AG08396 (cell line): ENCODE data around the gene RAI1.

ENCODE experiments used
- DNase-seq: peaks from one replicate; pipeline ENCODE4 v3.0.0; 2012; ENCODE audit warnings: low spot score, mixed read lengths

The RAI1 gene

GRCh38 chr17:17830740-17831207 lies 149.5 kb downstream of the RAI1 start:
- DNase-seq, result no peak

GRCh38 chr17:17831208-17832031 lies 150.2 kb downstream of the RAI1 start:
- DNase-seq, result peak; percentile 39

GRCh38 chr17:17832032-17832363 lies 150.7 kb downstream of the RAI1 start:
- DNase-seq, result no peak

- no peak for DNase-seq
These were observed 152.6 kb downstream of the RAI1 start for GRCh38 chr17:17833658-17834357.

- no peak for DNase-seq
These were observed 153.7 kb downstream of the RAI1 start for GRCh38 chr17:17834974-17835373.

- DNase-seq, result no peak
These were observed 154.4 kb downstream of the RAI1 start for GRCh38 chr17:17835415-17836249.

- peak; percentile 97 for DNase-seq
These were observed 155.1 kb downstream of the RAI1 start for GRCh38 chr17:17836250-17836817.

GRCh38 chr17:17836818-17837379 lies 155.6 kb downstream of the RAI1 start, which contains the start of gene SREBF1:
SREBF1 (minus strand) TSS chr17:17836986; CDS start chr17:17836817, 169 bp downstream.
- DNase-seq, result peak; percentile 78

- peak; percentile 67 for DNase-seq
These were observed 156.1 kb downstream of the RAI1 start for GRCh38 chr17:17837380-17837821.

- DNase-seq, result peak; percentile 44
These were observed 157.0 kb downstream of the RAI1 start for GRCh38 chr17:17837966-17838962.

GRCh38 chr17:17839791-17840707 lies 158.8 kb downstream of the RAI1 start:
- peak; percentile 96 for DNase-seq

- DNase-seq, result peak; percentile 43
These were observed 159.7 kb downstream of the RAI1 start for GRCh38 chr17:17840751-17841591.

GRCh38 chr17:17841601-17842025 lies 160.4 kb downstream of the RAI1 start:
- DNase-seq, result peak; percentile 15

GRCh38 chr17:17842111-17842876 lies 161.0 kb downstream of the RAI1 start:
- no peak for DNase-seq

- DNase-seq, result no peak
These were observed 161.8 kb downstream of the RAI1 start for GRCh38 chr17:17843096-17843495.

GRCh38 chr17:17844079-17844478 lies 162.8 kb downstream of the RAI1 start:
- no peak for DNase-seq

- no peak for DNase-seq
These were observed 163.2 kb downstream of the RAI1 start for GRCh38 chr17:17844500-17844899.
